Skeletal muscle tissue (tissue), 2 donors: Measurements from ENCODE around the gene TOM1L2. TPM values are rescaled to one million over a fixed set of nuclear protein-coding genes. Genes with fewer than 3 reads are reported as not detected.
A peak's percentile ranks its signal among the peaks of the same experiment; 100 is the strongest.

Experiments used
- small RNA-seq: library from RNA; depleted of rRNA; stranded (forward); fragments of <200 nt; gene quantifications from one replicate; pipeline ENCODE3, GENCODE V24; 2014
- total RNA-seq: library from RNA; depleted of rRNA; stranded (reverse); fragments of >200 nt; gene quantifications from one replicate; pipeline ENCODE4 v1.2.3, GENCODE V29; 2014

Gene TOM1L2
- total RNA-seq, 1 donor from 2014 or later: 14.1 TPM

Small RNA genes lying within 50 kb of the gene (small RNA-seq; reads per million reads assigned to genes)
- gene MIR33B: 4.4 reads per million, percentile 89 among the genes with 10 or more reads in this experiment
- 0.12 reads per million for gene MIR6777

Other genes starting within 250 kb of the TOM1L2 start
- 23.0 TPM for gene SREBF1, start 135.4 kb downstream of the TOM1L2 start, total RNA-seq
- gene DRC3, start 462 bp upstream of the TOM1L2 start, total RNA-seq: 1.0 TPM
- 19.3 TPM for gene ATPAF2, start 66.8 kb upstream of the TOM1L2 start, total RNA-seq
- 5.2 TPM for gene GID4, start 67.0 kb upstream of the TOM1L2 start, total RNA-seq
- 20.9 TPM for gene DRG2, start 115.5 kb upstream of the TOM1L2 start, total RNA-seq
- gene MYO15A, start 136.4 kb upstream of the TOM1L2 start, total RNA-seq: 0.52 TPM
- 77.8 TPM for gene ALKBH5, start 211.4 kb upstream of the TOM1L2 start, total RNA-seq